HepG2 (cell line): Measurements from ENCODE around the gene NOS1AP. TPM values are rescaled to one million over a fixed set of nuclear protein-coding genes. Genes with fewer than 3 reads are reported as not detected.

Source experiments
- ATF6 ChIP-seq: sonication (generic); formaldehyde crosslinking; conservative IDR thresholded peaks from 2 replicates; pipeline ENCODE4 v1.4.0; 2020; ENCODE audit warnings: missing genetic modification reagents
- ATRX ChIP-seq: sonication (generic); formaldehyde crosslinking; IDR thresholded peaks from 2 replicates; pipeline ENCODE4 v1.4.0; 2020; ENCODE audit warnings: missing genetic modification reagents, borderline replicate concordance
- BCL3 ChIP-seq: sonication (generic); formaldehyde crosslinking; IDR thresholded peaks from 2 replicates; pipeline ENCODE4 v1.5.1; 2020; ENCODE audit warnings: mild to moderate bottlenecking, missing genetic modification reagents, moderate library complexity
- DNMT1 ChIP-seq: sonication (generic); formaldehyde crosslinking; IDR thresholded peaks from 2 replicates; pipeline ENCODE4 v1.5.1; 2020; ENCODE audit warnings: mild to moderate bottlenecking, missing genetic modification reagents
- FOXK2 ChIP-seq: fragments of 450-650 bp; IDR thresholded peaks from 2 replicates; pipeline ENCODE4 v1.6.1; 2016
- HNF1A ChIP-seq, 2 experiments: sonication (generic) in 1 of 2; formaldehyde crosslinking in 1 of 2; IDR thresholded peaks; 2 replicates each; pipeline versions ENCODE4 v1.4.0 to v1.6.1; 2016 to 2020; ENCODE audit warnings: borderline replicate concordance in 1 of 2, low read depth in 1 of 2, mild to moderate bottlenecking in 1 of 2, missing genetic modification reagents in 1 of 2
- MXD3 ChIP-seq: IDR thresholded peaks from 2 replicates; pipeline ENCODE4 v1.6.1; 2016; ENCODE audit warnings: mild to moderate bottlenecking, missing biosample characterization, missing genetic modification reagents
- PAF1 ChIP-seq: IDR thresholded peaks from 2 replicates; pipeline ENCODE4 v1.6.1; 2016; ENCODE audit warnings: missing genetic modification reagents, missing compliant biosample characterization
- RARA ChIP-seq: IDR thresholded peaks from 2 replicates; pipeline ENCODE4 v1.6.1; 2016; ENCODE audit warnings: missing genetic modification reagents, missing compliant biosample characterization
- SAP130 ChIP-seq: IDR thresholded peaks from 2 replicates; pipeline ENCODE4 v1.6.1; 2016; ENCODE audit warnings: low read depth
- SIN3A ChIP-seq: IDR thresholded peaks from 2 replicates; pipeline ENCODE4 v1.6.1; 2011; ENCODE audit warnings: low read depth, mild to moderate bottlenecking, control low read depth, low read length, borderline replicate concordance
- SIN3B ChIP-seq: fragments of 150-350 bp; IDR thresholded peaks from 2 replicates; pipeline ENCODE4 v1.6.1; 2014; ENCODE audit warnings: low read length
- THAP11 ChIP-seq: IDR thresholded peaks from 2 replicates; pipeline ENCODE4 v1.6.1; 2016; ENCODE audit warnings: missing biosample characterization, missing genetic modification reagents
- ZBTB25 ChIP-seq: IDR thresholded peaks from 2 replicates; pipeline ENCODE4 v1.6.1; 2018; ENCODE audit warnings: missing genetic modification reagents
- ZFYVE20 ChIP-seq: sonication (generic); formaldehyde crosslinking; IDR thresholded peaks from 2 replicates; pipeline ENCODE4 v1.8.0; 2023; ENCODE audit warnings: low read depth, mild to moderate bottlenecking, moderate library complexity, missing genetic modification reagents, borderline replicate concordance
- ZMYM2 ChIP-seq: sonication (generic); formaldehyde crosslinking; IDR thresholded peaks from 2 replicates; pipeline ENCODE4 v1.8.0; 2022; ENCODE audit warnings: mild to moderate bottlenecking, missing genetic modification reagents
- ZNF12 ChIP-seq: sonication (generic); formaldehyde crosslinking; IDR thresholded peaks from 2 replicates; pipeline ENCODE4 v1.5.0; 2020; ENCODE audit warnings: missing genetic modification reagents
- ZNF180 ChIP-seq: sonication (generic); formaldehyde crosslinking; IDR thresholded peaks from 2 replicates; pipeline ENCODE4 v1.4.0; 2020; ENCODE audit warnings: low read depth, missing genetic modification reagents, borderline replicate concordance
- ZNF772 ChIP-seq: sonication (generic); formaldehyde crosslinking; IDR thresholded peaks from 2 replicates; pipeline ENCODE4 v1.5.0; 2020; ENCODE audit warnings: mild to moderate bottlenecking, missing genetic modification reagents
- ZNF784 ChIP-seq: sonication (generic); formaldehyde crosslinking; IDR thresholded peaks from 2 replicates; pipeline ENCODE4 v1.5.1; 2020; ENCODE audit warnings: missing genetic modification reagents, mild to moderate bottlenecking, borderline replicate concordance
- ZSCAN30 ChIP-seq: sonication (generic); formaldehyde crosslinking; IDR thresholded peaks from 2 replicates; pipeline ENCODE4 v1.5.0; 2020; ENCODE audit warnings: mild to moderate bottlenecking, missing genetic modification reagents
- polyA plus RNA-seq, 8 experiments: library from polyadenylated mRNA; depleted of rRNA in 3 of 8; stranded (reverse) in 7 of 8; unstranded in 1 of 8; fragments of >200 nt; fragmentation: Illumina TruSeq in 4 of 8; extraction: Trizol in 4 of 8; gene quantifications; 2 replicates each; pipeline versions ENCODE4 v1.2.1 to v1.2.3, GENCODE V29; 2011 to 2016; ENCODE audit warnings: low read depth in 4 of 8, missing spikeins in 1 of 8, mixed read lengths in 1 of 8; ENCODE audit not compliant: insufficient read depth in 1 of 8
- total RNA-seq, 5 experiments: library from RNA; depleted of rRNA; stranded (reverse); fragments of >200 nt; fragmentation: Illumina TruSeq; extraction: Trizol; gene quantifications; 2 replicates each; pipeline ENCODE4 v1.2.3, GENCODE V29; 2016; ENCODE audit warnings: low read depth in 1 of 5

The NOS1AP gene
- total and polyA plus RNA-seq, 2 of the 13 experiments (the other 11 are each of a cell fraction or from before 2014, with no cell fraction given), result 2.0 to 3.3 TPM

- no peak for TF ChIP-seq PAF1 (CRISPR knock-in tag)
- TF ChIP-seq FOXK2, result no peak; the same call in 1 of the 2 replicates
- no peak for TF ChIP-seq DNMT1 (CRISPR knock-in tag)
- TF ChIP-seq ZFYVE20, result no peak
- TF ChIP-seq ATF6 (CRISPR knock-in tag), result no peak
- peak; percentile 95 for TF ChIP-seq RARA (CRISPR knock-in tag)
- no peak for TF ChIP-seq HNF1A (IDR thresholded peaks at IDR 0.05; ENCODE audit: low read depth)
- TF ChIP-seq HNF1A (CRISPR knock-in tag; IDR thresholded peaks at IDR 0.05; ENCODE audit: borderline replicate concordance), result no peak; the same call in 1 of the 2 replicates
- TF ChIP-seq SIN3A, result 0 out of 2 replicates have a peak, but pooled peaks have one; percentile 23
- TF ChIP-seq ZSCAN30 (CRISPR knock-in tag), result no peak
- peak; percentile 78; the same call in 1 of the 2 replicates for TF ChIP-seq ZMYM2
- no peak for TF ChIP-seq ZNF772
- TF ChIP-seq ZNF12, result peak; percentile 79
- no peak for TF ChIP-seq MXD3
- no peak for TF ChIP-seq SIN3B
- TF ChIP-seq THAP11 (CRISPR knock-in tag), result peak; percentile 51; the same call in 1 of the 2 replicates
- TF ChIP-seq ZBTB25 (CRISPR knock-in tag), result peak; percentile 45; the same call in 1 of the 2 replicates
- TF ChIP-seq ZNF180, result no peak
- TF ChIP-seq SAP130 (CRISPR knock-in tag), result peak; percentile 69
- TF ChIP-seq BCL3, result no peak
- no peak for TF ChIP-seq ATRX (CRISPR knock-in tag)
- no peak for TF ChIP-seq ZNF784 (CRISPR knock-in tag)
Observed at GRCh38 chr1:162235241-162235800, 165.8 kb downstream of the NOS1AP start (continued).
